EL (cell line): ENCODE results near the gene FKRP.

Experiments used
- DNase-seq: peaks from one replicate; pipeline ENCODE4 v3.0.0-alpha.2; 2016

The FKRP gene

GRCh38 chr19:46732172-46732938, 13.5 kb upstream of the FKRP start:
- DNase-seq, result no peak

DNA sequence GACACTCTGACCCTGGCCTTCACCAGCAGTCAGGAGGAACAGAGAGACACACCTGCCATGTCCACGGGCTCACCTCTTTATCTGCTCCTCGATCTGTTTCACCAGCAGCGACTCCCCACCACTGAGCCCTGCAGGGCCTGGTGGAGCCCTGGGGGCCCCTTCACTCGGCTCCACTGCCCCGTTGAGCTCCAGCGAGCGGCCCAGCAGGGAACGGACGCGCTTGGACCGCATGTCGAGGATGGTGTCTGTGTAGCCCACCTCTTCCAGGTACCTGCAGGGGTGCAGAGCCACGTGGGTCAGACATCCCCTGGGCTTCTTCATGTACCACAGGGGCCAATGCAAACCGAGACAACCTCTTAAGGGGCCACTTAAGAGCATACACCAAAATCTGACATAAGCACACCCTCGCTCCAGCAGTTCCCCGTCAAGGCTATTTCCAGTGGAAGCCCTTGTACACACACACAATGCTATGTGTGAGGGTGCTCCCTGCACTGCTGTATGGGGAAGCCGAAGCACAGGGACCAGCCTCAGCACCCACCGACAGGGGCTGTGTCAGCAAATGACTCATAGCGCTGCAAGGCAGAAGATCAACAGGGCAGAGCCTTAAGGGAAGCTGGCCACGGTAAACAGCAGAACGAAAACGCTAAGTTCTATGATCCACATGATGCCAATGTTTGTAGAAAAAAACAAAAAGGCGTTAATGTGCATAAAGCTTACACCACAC, 12.7 kb upstream of the FKRP start:
- DNase-seq, result peak; percentile 81

GRCh38 chr19:46733690-46734292, 12.1 kb upstream of the FKRP start:
- no peak for DNase-seq

DNA sequence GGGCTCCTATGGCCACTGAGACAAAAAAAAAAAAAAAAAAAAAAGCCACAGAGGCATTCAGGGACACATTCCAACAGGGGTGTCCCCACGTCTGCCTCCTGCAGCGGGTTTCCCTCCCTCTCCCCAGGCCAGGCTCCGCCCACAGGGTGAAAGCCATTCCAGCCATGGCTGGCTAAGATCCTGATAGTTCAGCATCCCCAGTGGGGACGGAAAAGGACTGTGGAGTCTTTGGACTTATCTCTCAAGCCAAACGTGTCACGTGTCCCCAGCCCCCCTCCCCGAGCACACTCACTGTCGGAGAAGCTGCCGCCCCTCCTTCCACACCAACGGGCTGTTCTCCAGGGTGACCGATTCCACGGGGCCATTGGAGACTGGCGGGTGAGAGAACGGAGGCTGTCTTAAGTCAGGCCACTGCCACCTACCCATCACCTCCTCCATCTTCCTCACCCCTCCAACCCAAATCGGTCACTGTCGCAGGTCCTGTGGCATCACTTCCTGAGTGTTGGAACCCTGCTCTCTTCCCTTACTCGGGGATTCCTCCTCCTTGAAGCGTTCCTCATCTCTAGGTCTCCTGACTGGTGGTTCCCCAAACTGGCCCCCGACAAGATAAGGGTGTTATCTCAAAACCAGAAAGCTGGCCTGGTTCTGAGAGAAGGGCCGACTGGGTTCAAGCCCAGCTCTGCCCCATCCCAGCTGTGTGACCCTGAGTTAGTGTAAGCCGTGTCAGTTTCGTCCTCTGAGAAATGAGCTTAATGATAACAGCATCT, 9.1 kb upstream of the FKRP start:
- no peak for DNase-seq

GRCh38 chr19:46737298-46737654, 8.6 kb upstream of the FKRP start:
- no peak for DNase-seq

DNA sequence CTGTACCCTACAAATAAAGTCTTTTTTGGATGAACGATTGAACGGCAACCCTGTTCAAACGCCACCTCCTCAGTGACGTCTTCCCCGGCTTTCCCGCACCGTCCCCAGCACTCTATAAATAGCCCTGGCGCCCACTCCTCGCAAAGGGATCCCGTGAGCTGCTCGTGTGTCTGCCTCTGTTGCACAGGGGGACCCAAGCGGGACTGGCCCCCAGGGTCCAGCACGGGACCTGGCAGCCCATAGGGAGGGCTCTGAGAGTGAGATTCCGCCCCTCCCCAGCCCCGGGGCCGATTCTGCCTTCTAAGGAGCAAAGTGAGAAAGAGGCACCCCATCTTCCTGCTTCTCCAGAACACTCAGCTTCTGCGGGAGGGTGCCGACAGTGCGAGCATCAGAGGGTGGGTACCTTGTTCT, 8.1 kb upstream of the FKRP start:
- no peak for DNase-seq

- DNase-seq, result no peak
Measured at GRCh38 chr19:46739290-46739771, 6.5 kb upstream of the FKRP start.

DNA sequence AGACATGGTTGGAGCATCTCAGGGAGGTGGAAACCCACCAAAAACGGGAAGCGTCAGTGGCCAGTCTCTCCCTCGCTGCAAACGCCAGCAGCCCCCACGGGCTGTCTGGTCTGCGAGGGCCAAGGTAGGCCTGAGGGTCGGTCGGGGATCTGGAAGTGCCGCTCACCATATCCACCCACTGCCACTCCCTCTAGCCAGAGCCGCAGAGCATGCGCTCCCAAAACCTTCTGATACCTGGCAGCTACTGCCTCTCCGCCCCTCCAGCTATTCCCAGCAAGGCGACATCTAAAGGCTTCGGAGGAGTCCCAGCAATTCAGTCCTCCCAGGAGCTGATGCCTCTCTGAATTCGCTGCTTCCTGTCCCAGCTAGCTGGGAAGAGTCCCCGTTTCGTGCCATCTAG, 4.4 kb upstream of the FKRP start:
- DNase-seq, result no peak

GRCh38 chr19:46742926-46743480, 2.9 kb upstream of the FKRP start:
- no peak for DNase-seq

- DNase-seq, result no peak
Measured at GRCh38 chr19:46744005-46744691, 1.7 kb upstream of the FKRP start.

DNA sequence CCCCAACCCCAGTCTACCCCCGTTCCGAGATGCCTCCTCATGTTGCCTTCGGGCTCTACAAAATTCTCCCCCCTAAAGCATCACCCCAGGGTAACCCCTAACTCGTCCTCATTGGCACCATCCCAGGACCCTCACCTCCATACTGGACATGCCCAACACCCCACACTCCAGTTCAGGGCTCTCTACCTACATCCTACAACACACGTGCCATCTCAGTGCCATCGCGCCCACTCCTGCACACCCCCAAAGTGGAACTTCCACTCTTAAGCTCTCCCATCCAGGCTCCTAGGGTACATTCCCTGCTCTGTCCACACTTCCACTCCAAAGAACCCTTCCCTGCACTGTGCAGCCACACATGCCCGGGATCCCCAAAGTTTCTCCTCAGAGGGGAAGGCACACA, 827 bp upstream of the FKRP start:
- DNase-seq, result no peak

DNA sequence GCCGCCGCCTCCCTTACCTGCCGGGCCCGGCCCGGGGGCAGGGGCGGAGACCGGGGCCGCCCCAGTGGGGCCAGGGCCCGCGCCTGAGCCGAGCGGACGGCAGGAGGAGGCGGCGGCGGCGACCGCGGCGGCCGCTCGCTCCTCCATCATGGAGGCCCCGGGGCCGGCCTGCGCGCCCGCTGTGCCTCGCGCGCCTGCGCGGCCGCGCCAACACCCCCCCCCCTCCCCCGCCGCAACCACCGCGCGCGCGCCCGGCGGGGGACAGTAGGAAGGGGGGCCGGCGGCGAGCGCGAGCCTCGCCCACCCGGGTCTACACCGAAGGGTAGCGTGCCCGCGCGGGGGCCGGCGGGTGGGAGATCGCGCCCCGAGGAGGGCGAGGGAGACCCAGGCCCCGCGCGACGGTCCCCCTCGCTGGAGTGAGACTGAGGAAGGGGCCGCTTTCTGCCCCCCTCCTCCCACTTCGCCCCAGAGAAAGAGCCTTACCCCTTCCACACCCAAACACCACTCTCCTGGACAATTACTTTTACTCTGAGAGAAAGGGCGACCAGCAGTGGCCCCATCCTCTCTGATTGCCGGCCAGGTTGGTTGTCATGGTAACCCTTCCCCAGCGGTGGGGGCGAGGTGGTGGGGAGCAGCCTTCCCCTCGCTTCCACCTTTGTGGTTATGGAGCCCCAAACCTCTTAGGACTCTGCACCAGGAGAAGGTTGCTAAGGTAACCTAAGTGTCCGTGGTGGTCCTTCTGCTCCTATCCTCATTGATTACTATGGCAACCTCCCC, 612 bp downstream of the FKRP start, which contains the start of gene STRN4:
TSS of gene STRN4 (minus strand) at position 170 of the 777 bp plus-strand sequence. CDS start at position 150, 20 bp downstream.
- peak; percentile 53 for DNase-seq

DNA sequence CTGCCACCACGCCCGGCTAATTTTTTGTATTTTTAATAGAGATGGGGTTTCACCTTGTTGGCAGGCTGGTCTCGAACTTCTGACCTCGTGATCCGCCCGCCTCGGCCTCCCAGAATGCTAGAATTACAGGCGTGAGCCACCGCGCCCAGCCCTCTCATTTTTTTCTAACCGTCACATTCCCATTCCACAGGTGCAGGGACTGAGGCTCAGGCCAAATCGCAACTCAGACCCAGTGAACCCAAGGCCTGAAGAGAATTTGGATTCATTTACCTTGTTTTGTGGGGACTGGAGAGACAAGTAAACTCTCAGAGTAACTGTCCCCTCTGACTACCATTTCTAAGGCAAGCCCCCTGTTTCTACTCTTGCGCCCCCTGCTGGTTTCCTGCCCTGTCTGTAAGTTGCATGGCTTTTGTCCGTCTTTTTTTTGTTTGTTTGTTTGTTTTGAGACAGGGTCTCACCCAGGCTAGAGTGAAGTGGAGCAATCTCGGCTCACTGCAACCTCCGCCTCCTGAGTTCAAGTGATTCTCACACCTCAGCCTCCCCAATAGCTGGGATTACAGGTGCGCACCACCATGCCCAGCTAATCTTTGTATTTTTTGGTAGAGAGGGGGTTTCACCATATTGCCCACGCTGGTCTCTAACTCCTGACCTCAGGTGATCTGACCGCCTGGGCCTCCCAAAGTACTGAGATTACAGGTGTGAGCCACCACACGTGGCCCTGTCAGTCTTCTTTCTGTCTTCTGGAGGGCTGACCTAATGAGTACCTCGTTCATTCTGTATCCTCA, 2.7 kb downstream of the FKRP start:
- DNase-seq, result peak; percentile 61

GRCh38 chr19:46753420-46754155, 7.7 kb downstream of the FKRP start:
- peak; percentile 36 for DNase-seq

DNA sequence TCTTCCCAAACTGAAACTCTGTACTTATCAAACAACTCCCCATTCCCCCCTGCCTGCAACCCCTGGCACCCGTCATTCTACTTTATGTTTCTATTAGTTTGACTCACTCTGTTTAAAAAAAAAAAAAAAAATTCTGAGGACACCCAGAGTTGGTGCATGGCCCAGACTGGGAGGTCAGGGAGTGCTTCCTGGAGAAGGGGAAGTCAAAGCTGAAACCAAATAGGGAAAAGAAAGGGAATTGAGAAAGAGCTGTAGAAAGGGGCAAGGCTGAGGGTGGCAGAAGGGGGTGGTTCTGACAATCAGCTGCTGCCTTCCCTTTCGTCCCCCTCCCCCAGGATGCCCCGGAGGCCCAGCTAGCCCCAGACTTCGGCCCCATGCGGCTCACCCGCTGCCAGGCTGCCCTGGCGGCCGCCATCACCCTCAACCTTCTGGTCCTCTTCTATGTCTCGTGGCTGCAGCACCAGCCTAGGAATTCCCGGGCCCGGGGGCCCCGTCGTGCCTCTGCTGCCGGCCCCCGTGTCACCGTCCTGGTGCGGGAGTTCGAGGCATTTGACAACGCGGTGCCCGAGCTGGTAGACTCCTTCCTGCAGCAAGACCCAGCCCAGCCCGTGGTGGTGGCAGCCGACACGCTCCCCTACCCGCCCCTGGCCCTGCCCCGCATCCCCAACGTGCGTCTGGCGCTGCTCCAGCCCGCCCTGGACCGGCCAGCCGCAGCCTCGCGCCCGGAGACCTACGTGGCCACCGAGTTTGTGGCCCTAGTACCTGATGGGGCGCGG, 9.4 kb downstream of the FKRP start:
- peak; percentile 43 for DNase-seq

GRCh38 chr19:46755853-46756543, 10.1 kb downstream of the FKRP start:
- no peak for DNase-seq

DNA sequence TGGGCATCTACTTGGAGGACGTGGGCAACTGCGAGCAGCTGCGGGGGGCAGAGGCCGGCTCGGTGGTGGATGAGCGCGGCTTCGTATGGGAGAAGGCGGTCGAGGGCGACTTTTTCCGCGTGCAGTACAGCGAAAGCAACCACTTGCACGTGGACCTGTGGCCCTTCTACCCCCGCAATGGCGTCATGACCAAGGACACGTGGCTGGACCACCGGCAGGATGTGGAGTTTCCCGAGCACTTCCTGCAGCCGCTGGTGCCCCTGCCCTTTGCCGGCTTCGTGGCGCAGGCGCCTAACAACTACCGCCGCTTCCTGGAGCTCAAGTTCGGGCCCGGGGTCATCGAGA, 10.7 kb downstream of the FKRP start:
- DNase-seq, result no peak

DNA sequence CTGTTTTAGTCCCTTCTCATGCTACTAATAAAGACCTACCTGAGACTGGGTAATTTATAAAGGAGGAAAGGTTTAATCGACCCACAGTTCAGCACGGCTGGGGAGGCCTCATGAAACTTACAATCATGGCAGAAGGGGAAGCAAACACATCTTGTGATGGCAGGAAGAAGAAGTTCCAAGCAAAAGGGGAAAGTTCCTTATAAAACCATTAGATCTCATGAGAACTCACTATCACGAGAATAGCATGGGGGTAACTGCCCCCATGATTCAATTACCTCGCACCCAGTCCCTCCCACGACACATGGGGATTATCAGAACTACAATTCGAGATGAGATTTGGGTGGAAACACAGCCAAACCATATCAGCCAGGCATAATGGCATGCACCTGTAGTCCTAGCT, 13.3 kb downstream of the FKRP start:
- DNase-seq, result no peak
